IPS-15b (cell line): Measurements from ENCODE around the gene CD44.

Experiments
- H3K27me3 ChIP-seq: one replicate; pipeline ENCODE4 v1.6.1; 2013; ENCODE audit warnings: low read length; ENCODE audit not compliant: control insufficient read depth, insufficient read depth
- H3K36me3 ChIP-seq: one replicate; pipeline ENCODE4 v1.6.1; 2013; ENCODE audit warnings: low read length; ENCODE audit not compliant: control insufficient read depth, insufficient read depth
- H3K4me1 ChIP-seq: one replicate; pipeline ENCODE4 v1.6.1; 2013; ENCODE audit warnings: mild to moderate bottlenecking, low read length; ENCODE audit not compliant: control insufficient read depth, insufficient read depth
- H3K4me3 ChIP-seq: one replicate; pipeline ENCODE4 v1.5.1; 2013; ENCODE audit warnings: low read depth, low read length
- H3K9ac ChIP-seq: one replicate; pipeline ENCODE4 v1.6.1; 2013; ENCODE audit warnings: low read depth, mild to moderate bottlenecking, low read length
- H3K9me3 ChIP-seq: one replicate; pipeline ENCODE4 v1.6.1; 2013; ENCODE audit warnings: mild to moderate bottlenecking, low read length; ENCODE audit not compliant: control insufficient read depth, insufficient read depth

Gene CD44

DNA sequence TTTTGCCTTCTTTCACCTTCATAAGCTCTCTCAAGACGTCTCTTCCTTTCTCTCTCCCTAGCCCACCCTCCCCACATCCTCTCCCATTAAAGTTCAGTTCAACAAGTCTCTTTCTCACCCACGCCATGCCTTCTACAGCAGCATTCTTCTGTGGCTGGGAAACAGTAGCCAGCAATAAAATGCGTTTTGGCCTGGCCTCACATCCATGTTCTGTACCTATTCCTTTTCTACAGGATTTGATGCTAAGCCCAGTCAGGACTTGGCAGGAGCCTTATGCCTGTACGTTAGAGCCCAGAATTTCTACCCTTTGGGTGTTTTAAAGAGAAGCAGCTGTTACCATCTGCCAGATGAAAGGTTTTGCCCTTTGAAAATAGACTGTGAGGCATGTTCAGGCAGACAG lies 7.1 kb upstream of the CD44 start:
- no peaks in the 10 kb centered on the region for H3K9me3 ChIP-seq
- no peaks in the 10 kb centered on the region for H3K4me1 ChIP-seq
- H3K36me3 ChIP-seq: no peaks in the 10 kb centered on the region
- peaks cover 7% of the 10 kb centered on the region for H3K27me3 ChIP-seq
- no peak overlapping the region for H3K9ac ChIP-seq
- H3K4me3 ChIP-seq: no peak overlapping the region

- peaks cover 5% of the 10 kb centered on the region for H3K4me1 ChIP-seq
- H3K9me3 ChIP-seq: no peaks in the 10 kb centered on the region
- H3K9ac ChIP-seq: no peak overlapping the region
- no peak overlapping the region for H3K4me3 ChIP-seq
- H3K36me3 ChIP-seq: no peaks in the 10 kb centered on the region
- H3K27me3 ChIP-seq: peaks cover 24% of the 10 kb centered on the region
Measured at GRCh38 chr11:35133656-35134055, 5.3 kb upstream of the CD44 start.

DNA sequence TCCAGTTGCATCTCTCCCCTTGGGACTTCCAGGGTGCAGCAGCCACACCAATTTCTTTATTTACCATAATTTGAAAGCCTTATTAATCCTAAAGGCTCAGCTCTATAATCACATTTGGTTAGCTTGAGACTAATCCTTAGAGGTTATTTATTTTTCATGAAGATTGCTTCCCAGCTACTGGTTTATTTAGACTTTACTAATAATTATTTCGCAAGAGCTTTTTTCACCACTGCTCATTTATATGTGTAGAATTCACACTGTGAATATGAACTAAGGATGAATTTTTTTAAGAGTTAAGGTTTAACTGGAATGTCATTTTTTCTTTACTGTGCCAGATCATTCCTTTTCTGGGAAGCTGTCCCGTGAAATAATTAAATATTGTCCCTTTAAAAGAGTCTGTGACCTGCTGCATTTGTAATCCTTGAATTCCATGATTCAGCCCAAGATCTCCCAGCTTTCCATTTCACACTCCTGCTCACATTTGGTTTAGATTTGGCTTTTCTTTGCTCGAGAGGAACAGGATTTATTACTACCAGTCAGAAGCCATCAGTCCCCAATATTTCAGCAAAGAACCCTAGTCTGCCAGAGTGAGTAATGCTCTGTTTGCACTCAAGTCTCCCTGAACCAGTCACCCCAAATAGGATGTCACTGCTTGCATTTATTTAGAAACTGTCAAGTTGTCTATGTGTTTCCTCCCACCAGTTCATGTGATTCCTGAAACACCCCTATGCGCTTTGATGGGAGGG lies 4.4 kb upstream of the CD44 start:
- Histone ChIP-seq H3K9me3 (no peaks in the 10 kb centered on the region), H3K4me1 (peaks cover 6% of the 10 kb centered on the region), H3K36me3 (no peaks in the 10 kb centered on the region), H3K4me3 (no peak overlapping the region), H3K9ac (no peak overlapping the region), H3K27me3 (peaks cover 33% of the 10 kb centered on the region)

GRCh38 chr11:35135222-35135621 lies 3.7 kb upstream of the CD44 start:
- no peak overlapping the region for H3K9ac ChIP-seq
- H3K9me3 ChIP-seq: no peaks in the 10 kb centered on the region

DNA sequence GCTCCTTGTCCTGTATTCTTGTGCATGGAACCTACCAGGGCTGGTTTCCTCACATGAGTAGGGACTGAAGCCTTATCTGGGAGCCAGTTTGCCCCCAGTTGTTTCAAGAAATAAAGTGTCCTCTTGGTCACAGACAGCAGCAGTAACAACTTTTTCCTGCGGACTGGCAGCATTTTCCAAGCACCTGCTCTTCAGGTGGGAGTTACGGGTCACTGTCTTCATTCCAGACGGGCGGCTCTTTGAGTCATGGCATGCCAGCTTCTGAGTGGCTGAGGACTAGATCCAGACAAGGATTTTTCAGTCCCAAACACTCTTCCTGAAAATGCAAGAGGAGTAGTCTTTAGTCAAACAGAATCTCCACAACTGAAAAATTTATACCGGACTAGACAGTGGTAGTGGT lies 2.7 kb upstream of the CD44 start:
- no peak overlapping the region for H3K4me3 ChIP-seq
- H3K27me3 ChIP-seq: peaks cover 46% of the 10 kb centered on the region
- no peak overlapping the region for H3K9ac ChIP-seq
- no peaks in the 10 kb centered on the region for H3K9me3 ChIP-seq
- no peaks in the 10 kb centered on the region for H3K36me3 ChIP-seq
- peaks cover 9% of the 10 kb centered on the region for H3K4me1 ChIP-seq

More at GRCh38 chr11:35135222-35135621, 3.7 kb upstream of the CD44 start:
- H3K4me3 ChIP-seq: no peak overlapping the region
- peaks cover 39% of the 10 kb centered on the region for H3K27me3 ChIP-seq
- peaks cover 9% of the 10 kb centered on the region for H3K4me1 ChIP-seq
- H3K36me3 ChIP-seq: no peaks in the 10 kb centered on the region

GRCh38 chr11:35138058-35138457 lies 913 bp upstream of the CD44 start:
- peaks cover 46% of the 10 kb centered on the region for H3K27me3 ChIP-seq
- H3K9ac ChIP-seq: no peak overlapping the region
- peak overlapping the region; percentile 75 for H3K4me3 ChIP-seq
- no peaks in the 10 kb centered on the region for H3K36me3 ChIP-seq
- peaks cover 9% of the 10 kb centered on the region for H3K4me1 ChIP-seq
- H3K9me3 ChIP-seq: no peaks in the 10 kb centered on the region

DNA sequence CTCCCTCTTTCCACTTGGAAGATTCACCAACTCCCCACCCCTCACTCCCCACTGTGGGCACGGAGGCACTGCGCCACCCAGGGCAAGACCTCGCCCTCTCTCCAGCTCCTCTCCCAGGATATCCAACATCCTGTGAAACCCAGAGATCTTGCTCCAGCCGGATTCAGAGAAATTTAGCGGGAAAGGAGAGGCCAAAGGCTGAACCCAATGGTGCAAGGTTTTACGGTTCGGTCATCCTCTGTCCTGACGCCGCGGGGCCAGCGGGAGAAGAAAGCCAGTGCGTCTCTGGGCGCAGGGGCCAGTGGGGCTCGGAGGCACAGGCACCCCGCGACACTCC lies 397 bp upstream of the CD44 start:
- Histone ChIP-seq H3K36me3 (no peaks in the 10 kb centered on the region), H3K27me3 (peaks cover 46% of the 10 kb centered on the region), H3K4me3 (peak overlapping the region; percentile 75), H3K4me1 (peaks cover 9% of the 10 kb centered on the region), H3K9me3 (no peaks in the 10 kb centered on the region), H3K9ac (peak overlapping the region; percentile 65)

GRCh38 chr11:35139722-35140282 lies 831 bp downstream of the CD44 start:
- H3K27me3 ChIP-seq: peaks cover 46% of the 10 kb centered on the region
- H3K9ac ChIP-seq: no peak overlapping the region
- peak overlapping the region; percentile 75 for H3K4me3 ChIP-seq
- H3K4me1 ChIP-seq: peaks cover 9% of the 10 kb centered on the region
- no peaks in the 10 kb centered on the region for H3K9me3 ChIP-seq
- H3K36me3 ChIP-seq: no peaks in the 10 kb centered on the region

DNA sequence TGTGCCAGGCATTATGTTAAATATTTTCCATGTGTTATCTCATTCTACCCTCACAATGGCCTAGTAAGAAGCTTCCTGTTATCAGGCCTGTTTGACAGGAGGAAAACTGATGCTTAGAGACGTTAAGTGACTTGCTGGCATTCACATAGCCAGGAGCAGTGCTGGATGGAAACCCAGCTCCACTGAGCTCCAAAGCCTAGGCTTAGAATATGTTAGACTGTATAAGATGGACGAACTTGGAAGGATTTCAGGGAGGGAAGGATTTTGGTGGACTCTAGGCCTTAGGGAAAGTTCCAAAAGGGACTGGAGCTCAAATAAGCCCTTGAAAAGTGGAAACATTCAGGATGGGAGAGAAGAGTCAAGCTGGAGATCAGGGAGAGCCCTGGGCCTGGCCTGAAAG lies 2.1 kb downstream of the CD44 start:
- no peak overlapping the region for H3K9ac ChIP-seq
- H3K27me3 ChIP-seq: peaks cover 43% of the 10 kb centered on the region
- no peaks in the 10 kb centered on the region for H3K36me3 ChIP-seq
- H3K4me1 ChIP-seq: peaks cover 9% of the 10 kb centered on the region
- H3K4me3 ChIP-seq: no peak overlapping the region
- H3K9me3 ChIP-seq: no peaks in the 10 kb centered on the region

- no peak overlapping the region for H3K9ac ChIP-seq
- no peak overlapping the region for H3K4me3 ChIP-seq
- no peaks in the 10 kb centered on the region for H3K9me3 ChIP-seq
- no peaks in the 10 kb centered on the region for H3K36me3 ChIP-seq
- peaks cover 9% of the 10 kb centered on the region for H3K4me1 ChIP-seq
- peaks cover 39% of the 10 kb centered on the region for H3K27me3 ChIP-seq
Measured at GRCh38 chr11:35141571-35141971, 2.6 kb downstream of the CD44 start.

- H3K27me3 ChIP-seq: peaks cover 33% of the 10 kb centered on the region
- H3K4me1 ChIP-seq: peaks cover 9% of the 10 kb centered on the region
- no peaks in the 10 kb centered on the region for H3K36me3 ChIP-seq
- no peak overlapping the region for H3K9ac ChIP-seq
- H3K9me3 ChIP-seq: no peaks in the 10 kb centered on the region
- H3K4me3 ChIP-seq: no peak overlapping the region
Measured at GRCh38 chr11:35142481-35143075, 3.6 kb downstream of the CD44 start.
